Colonic mucosa (tissue), 4 donors: Measurements from ENCODE around the gene APOL1. TPM values are rescaled to one million over a fixed set of nuclear protein-coding genes. Genes with fewer than 3 reads are reported as not detected.
A peak's percentile ranks its signal among the peaks of the same experiment; 100 is the strongest.

Experiments used
- DNase-seq: peaks from one replicate; pipeline ENCODE4 v3.0.0-alpha.2; 2020
- H3K27ac ChIP-seq: fragments of 200-600 bp; one replicate; pipeline ENCODE4 v1.8.0; 2021
- H3K27me3 ChIP-seq: fragments of 200-600 bp; one replicate; pipeline ENCODE4 v1.8.0; 2021
- H3K36me3 ChIP-seq: fragments of 200-600 bp; one replicate; pipeline ENCODE4 v1.8.0; 2021
- H3K4me1 ChIP-seq: fragments of 200-600 bp; one replicate; pipeline ENCODE4 v1.8.0; 2021; ENCODE audit warnings: mild to moderate bottlenecking
- H3K4me3 ChIP-seq: fragments of 200-600 bp; one replicate; pipeline ENCODE4 v1.8.0; 2021
- H3K9ac ChIP-seq, 2 donors: one replicate each; pipeline ENCODE4 v1.7.0; 2013; ENCODE audit warnings: control low read depth in 2 of 2, low read depth in 2 of 2, low read length in 2 of 2
- H3K9me3 ChIP-seq: fragments of 200-600 bp; one replicate; pipeline ENCODE4 v1.8.0; 2021
- intact Hi-C: fragments of 100-400 bp; cut with DNase I; formaldehyde crosslinking; loops from one replicate; pipeline ENCODE4 v1.14.1; 2022
- total RNA-seq, 2 donors: library from RNA; stranded (reverse); fragmentation: NEBNext Ultra II Directional in 1 of 2; extraction: Animal tissue kit (Norgen Biotek cat#: 25700) in 1 of 2; gene quantifications; one replicate each; pipeline ENCODE4 v1.2.1, GENCODE V29; 2021
- TF ChIP-seq, protein P1 (sequence below): fragments of 200-600 bp; IDR thresholded peaks from one replicate; pipeline ENCODE4 v1.8.0; 2022; ENCODE audit warnings: antibody characterized with exemption, mild to moderate bottlenecking
- donor health status: healthy.
- donor health status: DM: no; HTN: no; CAD: no.
- donor health status: DM: no; HTN: no; CAD: no.

APOL1 gene
- total RNA-seq, 2 donors from 2014 or later: 14.7 to 34.6 TPM

DNA sequence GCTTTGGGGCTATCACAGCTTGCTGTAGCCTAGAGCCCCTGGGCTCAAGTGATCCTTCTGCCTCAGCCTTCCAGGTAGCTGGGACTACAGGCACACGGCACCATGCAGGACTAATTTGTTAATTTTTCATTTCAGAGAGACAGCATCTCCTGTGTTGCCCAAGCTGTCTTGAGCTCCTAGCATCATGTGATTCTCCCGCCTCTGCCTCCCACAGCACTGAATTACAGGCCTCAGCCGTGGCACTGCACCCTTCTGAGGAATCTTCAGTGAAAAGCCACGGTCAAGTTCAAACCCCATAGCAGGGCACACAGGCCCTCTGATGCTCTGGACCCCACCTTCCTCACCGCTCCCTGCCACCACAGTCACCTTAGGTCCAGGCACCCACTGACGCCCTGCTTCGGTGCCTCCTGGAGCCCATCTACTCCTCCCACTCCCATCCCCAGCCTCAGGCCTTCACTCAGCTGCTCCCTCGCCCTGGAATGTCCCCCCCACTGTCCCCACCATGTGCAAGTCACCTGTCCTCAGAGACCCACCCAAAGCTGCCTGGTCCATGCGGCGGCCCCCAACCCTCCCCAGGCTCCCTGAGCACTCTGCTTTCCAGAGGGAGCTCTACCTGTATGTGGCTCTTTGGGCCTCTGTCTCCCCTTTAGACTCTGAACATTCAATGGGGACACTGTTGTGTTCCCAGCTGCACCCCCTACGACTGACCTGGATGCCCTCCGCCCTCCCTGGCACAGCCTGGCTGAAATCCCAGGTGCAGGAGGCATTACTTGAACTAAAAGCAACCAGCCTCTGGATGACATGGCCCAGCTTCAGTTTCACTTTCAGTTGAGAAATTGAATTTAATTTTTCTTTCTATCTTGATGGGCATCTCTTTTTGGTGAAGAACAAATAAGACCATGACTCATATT lies 15.2 kb upstream of the APOL1 start:
- Histone ChIP-seq H3K4me3 (peak overlapping the region; percentile 61), H3K4me1 (peaks cover 18% of the 10 kb centered on the region), H3K9me3 (no peaks in the 10 kb centered on the region), H3K27ac (peak overlapping the region; percentile 93), H3K36me3 (no peaks in the 10 kb centered on the region), H3K9ac (peak overlapping the region; percentile 78 to 98), H3K27me3 (no peaks in the 10 kb centered on the region)
- intact Hi-C loops: loop anchor here (5.0 kb wide), 1 partner anchor 50 kb away; no protein-coding TSS in a partner anchor
- DNase-seq: no peak
- TF ChIP-seq, protein P1, sequence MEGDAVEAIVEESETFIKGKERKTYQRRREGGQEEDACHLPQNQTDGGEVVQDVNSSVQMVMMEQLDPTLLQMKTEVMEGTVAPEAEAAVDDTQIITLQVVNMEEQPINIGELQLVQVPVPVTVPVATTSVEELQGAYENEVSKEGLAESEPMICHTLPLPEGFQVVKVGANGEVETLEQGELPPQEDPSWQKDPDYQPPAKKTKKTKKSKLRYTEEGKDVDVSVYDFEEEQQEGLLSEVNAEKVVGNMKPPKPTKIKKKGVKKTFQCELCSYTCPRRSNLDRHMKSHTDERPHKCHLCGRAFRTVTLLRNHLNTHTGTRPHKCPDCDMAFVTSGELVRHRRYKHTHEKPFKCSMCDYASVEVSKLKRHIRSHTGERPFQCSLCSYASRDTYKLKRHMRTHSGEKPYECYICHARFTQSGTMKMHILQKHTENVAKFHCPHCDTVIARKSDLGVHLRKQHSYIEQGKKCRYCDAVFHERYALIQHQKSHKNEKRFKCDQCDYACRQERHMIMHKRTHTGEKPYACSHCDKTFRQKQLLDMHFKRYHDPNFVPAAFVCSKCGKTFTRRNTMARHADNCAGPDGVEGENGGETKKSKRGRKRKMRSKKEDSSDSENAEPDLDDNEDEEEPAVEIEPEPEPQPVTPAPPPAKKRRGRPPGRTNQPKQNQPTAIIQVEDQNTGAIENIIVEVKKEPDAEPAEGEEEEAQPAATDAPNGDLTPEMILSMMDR: no peak

DNA sequence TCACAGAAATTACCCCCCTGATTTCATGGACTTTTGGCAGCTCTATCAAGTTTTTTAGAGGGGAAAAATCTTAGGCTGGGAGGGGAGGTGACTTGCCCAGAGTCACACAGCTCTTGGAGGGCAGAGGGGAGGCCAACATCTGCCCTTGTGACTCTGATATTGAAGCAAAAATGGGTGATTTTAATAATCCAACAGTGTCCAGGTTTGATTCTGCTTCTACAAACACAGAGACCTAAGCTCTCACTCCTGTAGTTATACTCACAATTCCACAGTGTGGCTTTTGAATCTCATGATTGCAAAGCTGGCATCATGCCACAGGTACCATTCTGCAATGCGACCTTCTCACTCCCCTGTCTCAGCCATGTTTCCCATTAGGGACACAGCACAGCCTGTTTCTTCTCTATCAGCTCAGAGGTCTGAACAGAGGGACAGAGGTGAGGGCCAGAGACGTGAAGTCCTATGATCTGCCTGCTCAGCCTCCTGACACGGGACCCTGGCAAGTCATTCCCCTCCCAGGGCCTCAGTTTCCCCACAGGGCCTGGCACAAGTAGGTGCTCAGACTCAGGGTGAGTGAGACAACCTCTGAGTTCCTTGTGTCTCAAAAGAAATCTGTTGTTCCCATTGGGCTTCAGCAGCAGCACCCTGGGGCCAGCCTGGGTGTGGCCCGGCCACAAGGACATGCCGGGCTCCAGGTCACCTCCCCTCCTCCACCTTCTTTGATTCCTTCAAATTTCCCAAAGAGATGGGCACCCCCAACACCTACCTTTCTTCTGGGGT lies 14.4 kb upstream of the APOL1 start:
- peak; percentile 45 for DNase-seq
- no peaks in the 10 kb centered on the region for H3K9me3 ChIP-seq
- H3K4me1 ChIP-seq: peaks cover 18% of the 10 kb centered on the region
- intact Hi-C loops: loop anchor here (5.0 kb wide), 1 partner anchor 49 kb away; no protein-coding TSS in a partner anchor
- TF ChIP-seq, protein P1: no peak
- peak overlapping the region; percentile 61 for H3K4me3 ChIP-seq
- peak overlapping the region; percentile 93 for H3K27ac ChIP-seq
- H3K27me3 ChIP-seq: no peaks in the 10 kb centered on the region
- H3K36me3 ChIP-seq: no peaks in the 10 kb centered on the region
- peak overlapping the region; percentile 78 to 98 for H3K9ac ChIP-seq

- no peaks in the 10 kb centered on the region for H3K36me3 ChIP-seq
- TF ChIP-seq, protein P1: no peak
- H3K27me3 ChIP-seq: no peaks in the 10 kb centered on the region
- H3K4me1 ChIP-seq: peaks cover 18% of the 10 kb centered on the region
- peak; percentile 45 for DNase-seq
- no peaks in the 10 kb centered on the region for H3K9me3 ChIP-seq
- intact Hi-C loops: loop anchor here (5.0 kb wide), 1 partner anchor 48 kb away; no protein-coding TSS in a partner anchor
- H3K9ac ChIP-seq: peak overlapping the region; percentile 78 to 98
- peak overlapping the region; percentile 93 for H3K27ac ChIP-seq
- H3K4me3 ChIP-seq: peak overlapping the region; percentile 61
These were observed 13.9 kb upstream of the APOL1 start for GRCh38 chr22:36239150-36239400.

- TF ChIP-seq, protein P1: peak; percentile 69
- H3K36me3 ChIP-seq: no peaks in the 10 kb centered on the region
- H3K9me3 ChIP-seq: no peaks in the 10 kb centered on the region
- peak within 1 kb of the TSS; percentile 78 to 98 for H3K9ac ChIP-seq
- intact Hi-C loops: loop anchor here (5.0 kb wide), 1 partner anchor 48 kb away; no protein-coding TSS in a partner anchor
- H3K27ac ChIP-seq: peak within 1 kb of the TSS; percentile 93
- DNase-seq: peak; percentile 93
- H3K4me3 ChIP-seq: peak within 1 kb of the TSS; percentile 61
- H3K4me1 ChIP-seq: peaks cover 18% of the 10 kb centered on the region
- no peaks in the 10 kb centered on the region for H3K27me3 ChIP-seq
These were observed 13.3 kb upstream of the APOL1 start, which contains the start of gene APOL2 for GRCh38 chr22:36239401-36240171. TSS of gene APOL2 (minus strand) at chr22:36239527. CDS start at chr22:36233162, 6,365 bp downstream.

DNA sequence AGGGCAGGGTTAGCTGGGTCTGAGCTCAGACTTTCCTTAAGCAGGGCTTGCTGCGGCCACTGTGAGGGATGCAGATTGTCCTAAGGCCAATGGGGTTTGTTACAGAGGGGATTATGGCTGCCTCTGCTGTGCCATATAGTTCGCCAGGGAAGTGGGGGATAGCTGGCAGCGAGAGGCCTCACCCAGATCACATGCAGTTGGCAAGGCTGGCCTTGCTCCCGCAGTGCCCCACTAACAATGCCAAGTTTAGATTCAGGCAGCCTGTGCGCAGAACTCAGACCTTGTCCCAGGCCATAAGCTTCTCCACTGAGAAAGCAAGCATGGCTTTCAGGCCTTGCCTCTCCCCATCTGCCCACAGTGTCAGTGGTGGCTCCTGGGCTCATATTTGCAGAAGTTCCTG lies 8.9 kb upstream of the APOL1 start:
- no peak for DNase-seq
- H3K9me3 ChIP-seq: no peaks in the 10 kb centered on the region
- no peaks in the 10 kb centered on the region for H3K36me3 ChIP-seq
- no peak overlapping the region for H3K4me3 ChIP-seq
- TF ChIP-seq, protein P1: no peak
- no peaks in the 10 kb centered on the region for H3K27me3 ChIP-seq
- no peak overlapping the region for H3K27ac ChIP-seq
- intact Hi-C loops: no loop called here
- no peaks in the 10 kb centered on the region for H3K4me1 ChIP-seq
- H3K9ac ChIP-seq: no peak overlapping the region
